ENCODE data around the gene DPP3.

- TF ChIP-seq POLR2A (IDR thresholded peaks at IDR 0.05; ENCODE audit: low read length), result no peak
- TF ChIP-seq, protein P1, sequence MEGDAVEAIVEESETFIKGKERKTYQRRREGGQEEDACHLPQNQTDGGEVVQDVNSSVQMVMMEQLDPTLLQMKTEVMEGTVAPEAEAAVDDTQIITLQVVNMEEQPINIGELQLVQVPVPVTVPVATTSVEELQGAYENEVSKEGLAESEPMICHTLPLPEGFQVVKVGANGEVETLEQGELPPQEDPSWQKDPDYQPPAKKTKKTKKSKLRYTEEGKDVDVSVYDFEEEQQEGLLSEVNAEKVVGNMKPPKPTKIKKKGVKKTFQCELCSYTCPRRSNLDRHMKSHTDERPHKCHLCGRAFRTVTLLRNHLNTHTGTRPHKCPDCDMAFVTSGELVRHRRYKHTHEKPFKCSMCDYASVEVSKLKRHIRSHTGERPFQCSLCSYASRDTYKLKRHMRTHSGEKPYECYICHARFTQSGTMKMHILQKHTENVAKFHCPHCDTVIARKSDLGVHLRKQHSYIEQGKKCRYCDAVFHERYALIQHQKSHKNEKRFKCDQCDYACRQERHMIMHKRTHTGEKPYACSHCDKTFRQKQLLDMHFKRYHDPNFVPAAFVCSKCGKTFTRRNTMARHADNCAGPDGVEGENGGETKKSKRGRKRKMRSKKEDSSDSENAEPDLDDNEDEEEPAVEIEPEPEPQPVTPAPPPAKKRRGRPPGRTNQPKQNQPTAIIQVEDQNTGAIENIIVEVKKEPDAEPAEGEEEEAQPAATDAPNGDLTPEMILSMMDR (IDR thresholded peaks at IDR 0.05), result no peak
- no peak for TF ChIP-seq POLR2AphosphoS2 (conservative IDR thresholded peaks at IDR 0.05; ENCODE audit: low read length)
- TF ChIP-seq MAFK (IDR thresholded peaks at IDR 0.05; ENCODE audit: partially characterized antibody), result no peak
- no peak for TF ChIP-seq MYC (IDR thresholded peaks at IDR 0.05; ENCODE audit: borderline replicate concordance, low read length)
- no peak for TF ChIP-seq RAD21 (conservative IDR thresholded peaks at IDR 0.05 in 1 of 2, IDR thresholded peaks at IDR 0.05 in 1 of 2)
- TF ChIP-seq HDAC2 (IDR thresholded peaks at IDR 0.05), result no peak
- TF ChIP-seq, protein P2, sequence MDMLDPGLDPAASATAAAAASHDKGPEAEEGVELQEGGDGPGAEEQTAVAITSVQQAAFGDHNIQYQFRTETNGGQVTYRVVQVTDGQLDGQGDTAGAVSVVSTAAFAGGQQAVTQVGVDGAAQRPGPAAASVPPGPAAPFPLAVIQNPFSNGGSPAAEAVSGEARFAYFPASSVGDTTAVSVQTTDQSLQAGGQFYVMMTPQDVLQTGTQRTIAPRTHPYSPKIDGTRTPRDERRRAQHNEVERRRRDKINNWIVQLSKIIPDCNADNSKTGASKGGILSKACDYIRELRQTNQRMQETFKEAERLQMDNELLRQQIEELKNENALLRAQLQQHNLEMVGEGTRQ (IDR thresholded peaks at IDR 0.05), result no peak
Observed at GRCh38 chr11:66541892-66542291, 61.7 kb downstream of the DPP3 start.

Data from A549 (cell line).